Measurements from ENCODE around the gene THAP7.
A peak's percentile ranks its signal among the peaks of the same experiment; 100 is the strongest.
"Not testable (repeated sequence)": the region's sequence is repeated elsewhere in the genome, so short reads cannot be mapped to it uniquely, and the experiment has no call there.

The THAP7 gene

GRCh38 chr22:21009638-21010425 lies 7.9 kb upstream of the THAP7 start:
- no peak overlapping the region for H3K9ac ChIP-seq (ENCODE audit: low read length)
- no peak overlapping the region for H2AFZ ChIP-seq (ENCODE audit: low read depth, low read length)
- 0 out of 2 replicates have a peak, but pooled peaks cover 6% of the 10 kb centered on the region for H4K20me1 ChIP-seq (ENCODE audit: insufficient read depth, low read length)
- TF ChIP-seq CTCF (IDR thresholded peaks at IDR 0.05; ENCODE audit: low read depth, low read length): no peak
- no peak for TF ChIP-seq EZH2phosphoT487 (IDR thresholded peaks at IDR 0.05; ENCODE audit: low read depth)
- H3K27me3 ChIP-seq (ENCODE audit: low read depth, low read length): peaks cover 12% of the 10 kb centered on the region
- no peak overlapping the region for H3K27ac ChIP-seq (ENCODE audit: low read length)
- H3K79me2 ChIP-seq (ENCODE audit: low read length): no peaks in the 10 kb centered on the region
- H3K9me3 ChIP-seq (ENCODE audit: insufficient read depth, low read length): no peaks in the 10 kb centered on the region
- no peak overlapping the region for H3K4me3 ChIP-seq (ENCODE audit: low read length)
- H3K4me2 ChIP-seq (ENCODE audit: low read length): no peak overlapping the region
- no peaks in the 10 kb centered on the region for H3K4me1 ChIP-seq (ENCODE audit: low read length)
- no peaks in the 10 kb centered on the region for H3K36me3 ChIP-seq (replicated peaks; ENCODE audit: low read depth, low read length)

- H3K4me2 ChIP-seq (ENCODE audit: low read length); H3K79me2 ChIP-seq (ENCODE audit: low read length); H2AFZ ChIP-seq (ENCODE audit: low read depth, low read length); H3K9me3 ChIP-seq (ENCODE audit: insufficient read depth, low read length); H3K27ac ChIP-seq (ENCODE audit: low read length); H3K9ac ChIP-seq (ENCODE audit: low read length); H3K4me3 ChIP-seq (ENCODE audit: low read length); H3K36me3 ChIP-seq (replicated peaks; ENCODE audit: low read depth, low read length); H4K20me1 ChIP-seq (ENCODE audit: insufficient read depth, low read length); H3K4me1 ChIP-seq (ENCODE audit: low read length): not testable (repeated sequence)
- H3K27me3 ChIP-seq (ENCODE audit: low read depth, low read length): peaks cover 12% of the 10 kb centered on the region
These were observed 7.3 kb upstream of the THAP7 start for GRCh38 chr22:21009208-21009607.

GRCh38 chr22:21003782-21004181 lies 1.9 kb upstream of the THAP7 start:
- Histone ChIP-seq H4K20me1 (ENCODE audit: insufficient read depth, low read length) (0 out of 2 replicates have a peak, but pooled peaks cover 3% of the 10 kb centered on the region), H3K79me2 (ENCODE audit: low read length) (peaks cover 35% of the 10 kb centered on the region), H3K4me3 (ENCODE audit: low read length) (0 out of 2 replicates have a peak overlapping the region, but pooled peaks have one; percentile 91), H3K9me3 (ENCODE audit: insufficient read depth, low read length) (no peaks in the 10 kb centered on the region), H3K36me3 (replicated peaks; ENCODE audit: low read depth, low read length) (peaks cover 21% of the 10 kb centered on the region), H3K4me2 (ENCODE audit: low read length) (peak overlapping the region; percentile 97; the same call in 1 of the 2 replicates), H3K4me1 (ENCODE audit: low read length) (peaks cover 18% of the 10 kb centered on the region), H2AFZ (ENCODE audit: low read depth, low read length) (no peak overlapping the region), H3K9ac (ENCODE audit: low read length) (no peak overlapping the region), H3K27ac (ENCODE audit: low read length) (no peak overlapping the region), H3K27me3 (ENCODE audit: low read depth, low read length) (peaks cover 12% of the 10 kb centered on the region)
- TF ChIP-seq CTCF (IDR thresholded peaks at IDR 0.05; ENCODE audit: low read depth, low read length): no peak
- no peak for TF ChIP-seq EZH2phosphoT487 (IDR thresholded peaks at IDR 0.05; ENCODE audit: low read depth)

GRCh38 chr22:21000987-21001600 lies 824 bp downstream of the THAP7 start:
- Histone ChIP-seq H3K4me1 (ENCODE audit: low read length) (peaks cover 18% of the 10 kb centered on the region), H3K9me3 (ENCODE audit: insufficient read depth, low read length) (no peaks in the 10 kb centered on the region), H3K27ac (ENCODE audit: low read length) (peak overlapping the region; percentile 94), H4K20me1 (ENCODE audit: insufficient read depth, low read length) (0 out of 2 replicates have a peak, but pooled peaks cover 3% of the 10 kb centered on the region), H3K9ac (ENCODE audit: low read length) (peak overlapping the region; percentile 98), H3K79me2 (ENCODE audit: low read length) (peaks cover 35% of the 10 kb centered on the region), H3K27me3 (ENCODE audit: low read depth, low read length) (no peaks in the 10 kb centered on the region), H3K36me3 (replicated peaks; ENCODE audit: low read depth, low read length) (peaks cover 42% of the 10 kb centered on the region), H3K4me2 (ENCODE audit: low read length) (peak overlapping the region; percentile 75), H2AFZ (ENCODE audit: low read depth, low read length) (0 out of 2 replicates have a peak overlapping the region, but pooled peaks have one; percentile 55), H3K4me3 (ENCODE audit: low read length) (peak overlapping the region; percentile 91)
- TF ChIP-seq CTCF (IDR thresholded peaks at IDR 0.05; ENCODE audit: low read depth, low read length) (no peak), EZH2phosphoT487 (IDR thresholded peaks at IDR 0.05; ENCODE audit: low read depth) (no peak)
